Suprapubic skin (tissue), 4 donors: Measurements from ENCODE around the gene MICU1.

Experiments
- CTCF ChIP-seq, 2 donors: fragments of 200-600 bp in 1 of 2; fragments of 450-650 bp in 1 of 2; sonication (generic) in 1 of 2; IDR thresholded peaks; one replicate each; pipeline ENCODE4 v1.5.1; 2016 to 2019; ENCODE audit warnings: antibody characterized with exemption in 2 of 2, mild to moderate bottlenecking in 1 of 2, moderate library complexity in 1 of 2
- POLR2A ChIP-seq, 2 donors: fragments of 450-650 bp; IDR thresholded peaks; one replicate each; pipeline ENCODE4 v1.6.1; 2017; ENCODE audit warnings: antibody characterized with exemption in 2 of 2, mild to moderate bottlenecking in 2 of 2, moderate library complexity in 2 of 2
- POLR2AphosphoS5 ChIP-seq, 3 donors: sonication (generic); formaldehyde crosslinking; IDR thresholded peaks; one replicate each; pipeline ENCODE4 v1.6.1; 2017; ENCODE audit warnings: antibody characterized with exemption in 3 of 3

GRCh38 chr10:72355214-72355555 lies 270.7 kb downstream of the MICU1 start:
- no peak for TF ChIP-seq CTCF (IDR thresholded peaks at IDR 0.05)
- no peak for TF ChIP-seq POLR2AphosphoS5 (IDR thresholded peaks at IDR 0.05)
- TF ChIP-seq POLR2A (IDR thresholded peaks at IDR 0.05) = no peak
